GM19324 (cell line): ENCODE data around the gene PLEKHF1.

Experiments used
- ATAC-seq: cut with Tn5 transposase; IDR thresholded peaks from one replicate; pipeline ENCODE4 v1.9.1; 2021; ENCODE audit warnings: mild to moderate bottlenecking, moderate library complexity; ENCODE audit not compliant: unreplicated experiment, low FRiP score

The PLEKHF1 gene

DNA sequence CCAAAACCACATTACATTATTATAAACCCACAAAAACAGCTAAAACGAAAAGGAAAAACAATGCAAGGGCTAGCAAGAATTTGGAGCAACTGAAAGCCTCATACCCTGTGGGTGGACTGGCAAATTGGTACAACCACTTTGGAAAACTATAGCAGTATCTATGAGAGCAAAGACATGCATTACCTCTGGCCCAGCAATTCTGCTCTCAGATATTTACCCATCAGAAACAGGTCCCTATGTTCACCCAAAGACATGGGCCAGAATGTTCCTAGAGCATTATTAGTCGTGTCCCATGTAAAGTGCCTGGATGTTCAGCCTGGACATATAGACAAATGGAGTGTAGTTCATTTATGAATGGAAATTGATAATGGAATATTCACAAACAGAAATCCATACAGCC, 31.3 kb upstream of the PLEKHF1 start:
- ATAC-seq = no peak

DNA sequence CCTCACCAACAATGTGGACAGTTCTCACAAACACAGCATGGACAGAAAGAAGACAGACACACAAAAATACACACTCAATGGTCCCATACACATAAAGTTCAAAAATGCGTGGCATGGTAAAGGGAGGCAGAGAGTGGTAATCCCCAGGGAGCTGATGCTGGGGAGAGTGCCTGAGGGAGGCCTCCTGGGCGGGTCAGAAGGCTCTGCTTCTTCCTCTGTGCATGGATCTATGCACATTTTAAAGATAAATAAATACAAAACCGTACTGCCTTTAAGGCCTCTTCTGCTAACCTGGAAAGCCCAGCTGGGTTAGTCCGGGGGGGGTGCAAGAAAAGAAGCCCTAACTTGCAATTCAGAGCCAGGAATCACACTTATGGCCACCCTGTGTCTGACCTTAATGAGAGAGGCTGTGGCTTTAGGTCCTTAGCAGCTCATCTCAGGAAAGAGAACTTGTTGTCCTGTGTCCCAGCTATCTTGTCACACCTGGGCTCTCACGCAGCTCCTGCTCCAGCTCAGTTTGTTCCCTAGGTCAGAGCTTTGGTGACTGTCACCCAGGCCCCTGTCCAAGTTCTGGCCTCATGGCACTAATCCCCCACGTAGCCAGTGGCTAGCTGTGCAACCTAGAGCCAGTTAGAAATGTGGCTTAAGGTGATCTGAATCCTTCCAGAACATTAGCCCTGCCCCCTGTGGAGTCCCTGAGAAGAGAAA, 30.7 kb upstream of the PLEKHF1 start:
- no peak for ATAC-seq

DNA sequence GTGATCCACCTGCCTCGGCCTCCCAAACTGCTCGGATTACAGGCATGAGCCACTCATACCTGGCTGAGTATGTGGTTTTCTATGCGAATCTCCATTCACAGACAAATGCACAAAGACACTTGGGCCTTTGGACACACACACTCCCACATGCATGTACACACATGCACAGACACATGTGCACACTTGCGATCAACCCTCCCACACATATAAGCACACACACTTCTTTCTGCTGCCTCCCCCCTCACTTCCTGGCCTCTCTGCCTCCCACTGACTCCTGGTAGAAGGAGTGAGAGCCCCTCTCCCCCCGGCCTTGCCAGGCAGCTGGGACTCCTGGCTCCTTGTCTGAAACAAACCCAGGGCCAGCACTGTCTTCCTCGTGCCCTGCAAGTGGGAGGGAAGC, 29.3 kb upstream of the PLEKHF1 start:
- ATAC-seq = no peak

- ATAC-seq = no peak
Measured at GRCh38 chr19:29636553-29637360, 28.5 kb upstream of the PLEKHF1 start.

- ATAC-seq = no peak
Measured at GRCh38 chr19:29639086-29639485, 26.2 kb upstream of the PLEKHF1 start.

DNA sequence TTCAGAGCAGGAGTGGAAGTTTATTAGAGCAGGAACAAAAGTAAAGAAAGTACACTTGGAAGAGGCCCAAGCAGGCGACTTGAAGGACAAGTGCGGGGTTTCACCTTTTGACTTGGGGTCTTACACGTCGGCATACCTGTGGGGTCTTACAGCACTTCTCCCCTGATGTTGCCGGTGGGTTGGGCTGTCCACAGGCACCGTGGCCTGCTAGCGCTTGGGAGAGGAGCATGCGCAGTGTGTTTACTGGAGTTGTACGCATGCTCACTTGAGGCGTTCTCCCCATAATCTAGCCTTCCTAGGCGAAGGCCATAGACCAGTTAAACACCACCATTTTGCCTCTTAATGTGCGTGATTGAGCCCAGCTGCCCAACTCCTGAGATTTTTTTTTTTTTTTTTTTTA, 25.0 kb upstream of the PLEKHF1 start:
- no peak for ATAC-seq

DNA sequence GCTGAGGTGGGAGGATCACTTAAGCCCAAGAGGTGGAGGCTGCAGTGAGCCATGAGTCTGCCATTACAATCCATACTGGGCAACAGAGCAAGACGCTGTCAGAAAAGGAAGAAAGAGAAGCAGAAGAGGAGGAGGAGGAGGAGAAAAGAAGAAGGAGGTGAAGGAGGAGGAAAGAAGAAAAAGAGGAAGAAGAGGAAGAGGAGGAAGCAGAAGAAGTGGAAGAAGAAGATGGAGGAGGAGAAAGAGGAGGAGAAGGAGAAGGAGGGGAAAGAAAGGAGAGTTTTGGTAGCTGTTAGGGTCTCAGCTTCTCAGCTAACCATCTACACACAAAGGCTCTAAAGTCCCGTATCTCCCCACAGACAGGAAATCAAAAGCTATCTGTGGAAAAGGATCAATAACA, 23.7 kb upstream of the PLEKHF1 start:
- ATAC-seq = no peak

DNA sequence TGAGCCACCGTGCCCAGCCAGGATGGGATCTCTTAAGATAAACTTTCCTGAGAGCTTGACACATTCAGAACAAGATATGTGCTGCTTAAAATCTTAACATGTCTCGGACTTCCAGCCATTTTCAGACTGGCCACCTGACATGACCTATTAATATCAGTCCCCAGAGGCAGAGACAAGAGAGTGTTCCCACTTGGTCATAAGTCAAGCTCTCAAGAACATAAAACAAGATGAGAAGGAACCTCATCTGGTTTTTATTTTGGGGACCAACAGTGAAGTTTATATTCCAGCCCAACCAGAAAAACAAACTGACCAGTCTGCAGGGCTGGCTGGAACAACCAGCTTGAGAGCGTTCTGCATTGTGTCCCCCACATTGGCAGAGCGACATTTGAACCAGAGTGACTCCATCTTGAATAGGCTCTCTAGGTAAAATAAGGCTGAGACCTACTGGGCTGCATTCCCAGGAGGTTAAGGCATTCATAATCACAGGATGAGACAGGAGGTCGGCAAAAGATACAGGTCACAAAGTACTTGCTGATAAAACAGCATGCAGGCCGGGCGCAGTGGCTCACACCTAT, 21.8 kb upstream of the PLEKHF1 start:
- no peak for ATAC-seq

- ATAC-seq = no peak
Measured at GRCh38 chr19:29644210-29644609, 21.1 kb upstream of the PLEKHF1 start.

DNA sequence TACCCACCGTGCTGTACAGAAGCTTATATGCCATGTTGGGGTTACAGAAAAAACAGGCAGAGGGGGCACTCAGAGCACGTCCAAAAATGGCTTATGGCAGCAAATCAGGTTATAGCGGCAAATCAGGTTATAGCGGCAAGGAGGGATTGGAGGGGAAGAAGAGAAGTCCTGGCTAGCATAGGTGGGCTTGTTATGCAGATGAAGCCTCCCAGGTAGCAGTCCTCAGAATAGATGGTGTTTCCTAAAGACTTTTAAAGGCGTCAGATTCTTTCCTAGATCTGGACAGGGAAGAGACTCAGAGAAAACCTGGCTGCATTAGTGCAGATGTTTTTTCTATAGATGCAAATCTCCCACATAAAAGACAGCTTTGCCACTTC, 19.8 kb upstream of the PLEKHF1 start:
- no peak for ATAC-seq

DNA sequence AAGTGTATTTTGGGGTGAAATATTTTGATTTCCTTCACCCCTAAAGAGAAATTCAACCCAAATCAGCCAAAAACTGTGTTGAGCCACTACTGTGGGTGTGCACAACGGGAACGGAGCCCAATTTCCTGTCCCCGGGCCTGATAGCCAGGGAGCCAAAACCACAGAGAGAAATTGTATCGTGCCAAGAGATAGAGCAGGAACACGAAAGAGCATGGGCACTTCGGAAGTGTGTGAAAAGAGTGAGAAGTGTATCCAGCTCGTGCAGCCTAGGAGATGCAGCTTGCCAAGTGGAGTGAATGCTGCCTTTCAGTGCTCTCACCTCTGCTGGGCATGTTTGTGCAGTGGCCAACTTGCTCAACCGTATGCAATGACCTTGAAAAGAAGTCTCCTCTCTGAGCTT, 19.4 kb upstream of the PLEKHF1 start:
- ATAC-seq = no peak

DNA sequence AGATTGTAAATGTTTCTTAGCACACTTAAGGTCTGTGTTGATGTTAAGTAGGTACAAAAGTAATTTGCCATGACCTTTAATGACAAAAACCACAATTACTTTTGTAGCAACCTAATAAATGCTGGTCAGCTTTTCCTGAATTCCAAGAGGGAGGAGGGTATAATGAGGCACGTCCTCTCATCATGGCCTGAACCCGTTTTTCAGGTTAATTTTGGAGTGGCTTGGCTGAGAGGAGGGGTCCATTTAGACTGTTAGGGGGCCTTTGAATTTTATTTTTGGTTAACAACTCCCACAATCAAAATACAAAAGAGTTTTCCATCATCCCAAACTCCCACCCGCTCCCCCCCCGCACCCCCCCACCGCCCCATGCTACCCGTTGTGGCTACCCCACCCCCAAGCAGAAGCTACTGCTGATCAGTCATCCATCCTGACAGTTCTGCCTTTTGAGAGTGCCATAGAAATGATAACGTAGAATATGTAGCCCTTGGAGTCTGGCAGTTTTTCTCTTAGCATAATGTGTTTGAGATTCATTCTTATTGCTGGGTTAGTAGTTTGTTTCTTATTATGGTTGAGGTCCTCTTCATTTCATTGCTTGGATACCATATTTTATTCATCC, 14.4 kb upstream of the PLEKHF1 start:
- ATAC-seq = no peak

- no peak for ATAC-seq
Measured at GRCh38 chr19:29651622-29652394, 13.5 kb upstream of the PLEKHF1 start.

- no peak for ATAC-seq
Measured at GRCh38 chr19:29653398-29653797, 11.9 kb upstream of the PLEKHF1 start.

DNA sequence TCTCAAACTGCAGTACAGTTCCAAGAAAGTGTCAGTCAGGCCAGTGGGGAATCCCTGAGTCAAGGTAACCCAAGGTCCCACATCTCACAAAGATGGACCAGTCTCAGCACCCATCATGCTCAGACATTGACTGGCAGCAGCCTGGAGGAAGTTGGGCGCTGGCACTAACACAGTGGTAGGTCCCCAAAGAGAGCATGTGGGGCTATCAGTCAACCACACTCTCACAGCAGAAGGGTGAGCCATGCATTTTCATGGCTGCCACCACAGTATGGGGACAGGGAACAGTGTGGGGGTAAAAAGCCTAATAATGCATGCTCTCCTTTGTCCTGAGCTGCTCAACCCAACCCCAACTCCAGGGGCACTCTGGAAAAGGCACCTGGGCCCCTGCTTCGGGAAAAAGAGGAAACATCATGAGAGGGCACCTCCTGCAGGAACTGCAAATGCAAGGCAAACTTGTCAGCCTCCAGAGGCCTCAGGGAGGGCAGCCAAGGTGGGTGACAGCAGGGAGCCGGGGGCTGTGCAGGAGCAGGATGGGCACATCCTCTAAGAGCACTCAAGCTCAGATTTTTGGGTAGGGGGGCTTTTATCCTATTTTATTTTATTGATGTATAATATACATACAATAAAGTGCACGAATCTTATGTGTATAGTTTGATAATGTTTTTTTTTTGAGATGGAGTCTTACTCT, 9.5 kb upstream of the PLEKHF1 start:
- ATAC-seq = no peak

- ATAC-seq = no peak
Measured at GRCh38 chr19:29658221-29658991, 6.9 kb upstream of the PLEKHF1 start.

GRCh38 chr19:29660835-29661234, 4.4 kb upstream of the PLEKHF1 start:
- no peak for ATAC-seq

DNA sequence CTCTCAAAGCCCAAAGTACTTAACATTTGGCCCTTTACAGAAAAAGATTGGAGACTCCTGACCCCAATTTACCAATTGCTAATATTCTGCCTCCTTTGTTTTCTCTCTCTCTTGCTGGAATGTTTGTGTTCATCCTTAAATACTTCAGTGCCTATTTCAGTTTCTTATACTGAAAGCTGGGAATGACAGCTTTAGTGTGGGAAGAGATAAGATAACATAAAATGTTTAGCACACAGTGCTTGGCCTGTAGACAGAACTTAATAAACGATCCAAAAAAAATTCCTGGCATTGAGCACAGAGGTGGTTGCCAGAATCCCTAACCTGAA, 3.0 kb upstream of the PLEKHF1 start:
- ATAC-seq = no peak

DNA sequence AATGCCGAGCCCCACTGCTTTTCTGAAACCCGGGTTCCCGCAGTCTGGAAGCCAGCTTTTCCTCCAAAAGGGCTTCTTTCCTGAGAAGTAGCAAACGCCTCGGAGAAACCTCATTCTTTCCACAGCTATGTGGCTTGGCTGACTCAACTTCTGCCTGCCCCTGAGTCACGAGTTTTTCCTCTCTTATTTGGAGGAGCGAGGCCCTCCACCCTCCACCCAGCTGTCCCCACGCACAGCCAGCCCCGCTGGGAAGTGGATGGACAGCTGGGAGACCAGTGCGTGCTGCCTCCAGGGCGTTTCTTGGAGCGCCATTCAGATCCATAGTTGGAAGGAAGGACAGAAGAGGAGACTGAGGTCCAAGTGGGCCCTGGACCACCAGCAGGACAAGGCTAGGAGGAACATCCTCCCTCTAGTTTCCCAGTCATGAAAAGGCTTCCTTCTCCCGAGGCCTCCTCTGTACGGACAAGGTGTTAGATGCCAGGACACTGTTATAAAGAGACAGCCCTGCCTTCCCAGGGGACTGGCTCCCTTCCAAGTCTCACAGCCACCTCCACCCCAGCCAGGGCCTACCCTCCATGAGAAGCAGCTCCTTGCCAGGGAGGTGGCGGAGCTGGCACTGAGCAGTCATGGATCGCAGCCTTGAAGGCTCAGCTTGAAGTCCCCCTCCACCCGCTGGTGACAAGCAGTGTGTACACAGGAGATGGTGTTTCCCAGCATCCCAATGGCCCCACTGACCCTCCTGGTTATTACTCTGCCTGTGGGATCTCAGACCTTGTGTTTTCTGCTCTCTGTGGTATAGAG, 2.5 kb upstream of the PLEKHF1 start:
- no peak for ATAC-seq
